ENCODE data around the gene ASB10.

Gene ASB10

GRCh38 chr7:151135866-151136843, 50.9 kb downstream of the ASB10 start:
- DNase-seq, result no peak

GRCh38 chr7:151135525-151135845, 51.6 kb downstream of the ASB10 start:
- no peak for DNase-seq

GRCh38 chr7:151134743-151135524, 52.1 kb downstream of the ASB10 start:
- DNase-seq, result no peak

GRCh38 chr7:151133986-151134742, 52.9 kb downstream of the ASB10 start:
- DNase-seq, result no peak

- no peak for DNase-seq
These were observed 53.6 kb downstream of the ASB10 start for GRCh38 chr7:151133266-151133985.

- DNase-seq, result no peak
These were observed 54.4 kb downstream of the ASB10 start for GRCh38 chr7:151132461-151133205.

- no peak for DNase-seq
These were observed 55.3 kb downstream of the ASB10 start for GRCh38 chr7:151131592-151132293.

- no peak for DNase-seq
These were observed 55.8 kb downstream of the ASB10 start for GRCh38 chr7:151131224-151131591.

- DNase-seq, result no peak
These were observed 56.3 kb downstream of the ASB10 start for GRCh38 chr7:151130741-151131157.

- DNase-seq, result no peak
These were observed 57.0 kb downstream of the ASB10 start for GRCh38 chr7:151129960-151130591.

- DNase-seq, result no peak
These were observed 57.7 kb downstream of the ASB10 start for GRCh38 chr7:151129117-151129959.

- no peak for DNase-seq
These were observed 58.3 kb downstream of the ASB10 start for GRCh38 chr7:151128716-151129115.

- no peak for DNase-seq
These were observed 58.9 kb downstream of the ASB10 start for GRCh38 chr7:151128144-151128543.

GRCh38 chr7:151126491-151127137, 60.4 kb downstream of the ASB10 start:
- DNase-seq, result no peak

GRCh38 chr7:151125846-151126481, 61.1 kb downstream of the ASB10 start:
- no peak for DNase-seq
